ENCODE results near the gene PHF2.

Gene PHF2

DNA sequence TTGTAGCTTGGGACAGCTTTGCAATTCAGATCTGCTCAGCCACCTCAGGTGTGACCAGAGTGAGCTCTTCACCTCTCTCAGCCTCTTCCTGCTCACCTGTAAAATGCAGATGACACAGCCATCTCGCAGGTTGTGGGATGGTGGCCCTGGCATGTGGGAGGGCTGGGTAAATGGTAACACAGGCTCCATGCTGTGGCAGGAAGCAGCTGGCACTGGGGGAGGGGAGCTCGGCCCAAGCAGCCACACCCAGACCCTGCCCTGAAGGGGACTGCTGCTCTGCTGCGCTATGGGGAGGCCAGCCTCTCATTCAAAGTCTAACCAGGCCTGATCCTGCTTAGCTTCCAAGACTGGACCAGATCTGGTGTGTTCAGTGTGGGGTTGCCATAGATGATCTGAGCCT is 24.1 kb downstream of the PHF2 start:
- DNase-seq (ENCODE audit: low read depth), result no peak
- TF ChIP-seq, protein P1, sequence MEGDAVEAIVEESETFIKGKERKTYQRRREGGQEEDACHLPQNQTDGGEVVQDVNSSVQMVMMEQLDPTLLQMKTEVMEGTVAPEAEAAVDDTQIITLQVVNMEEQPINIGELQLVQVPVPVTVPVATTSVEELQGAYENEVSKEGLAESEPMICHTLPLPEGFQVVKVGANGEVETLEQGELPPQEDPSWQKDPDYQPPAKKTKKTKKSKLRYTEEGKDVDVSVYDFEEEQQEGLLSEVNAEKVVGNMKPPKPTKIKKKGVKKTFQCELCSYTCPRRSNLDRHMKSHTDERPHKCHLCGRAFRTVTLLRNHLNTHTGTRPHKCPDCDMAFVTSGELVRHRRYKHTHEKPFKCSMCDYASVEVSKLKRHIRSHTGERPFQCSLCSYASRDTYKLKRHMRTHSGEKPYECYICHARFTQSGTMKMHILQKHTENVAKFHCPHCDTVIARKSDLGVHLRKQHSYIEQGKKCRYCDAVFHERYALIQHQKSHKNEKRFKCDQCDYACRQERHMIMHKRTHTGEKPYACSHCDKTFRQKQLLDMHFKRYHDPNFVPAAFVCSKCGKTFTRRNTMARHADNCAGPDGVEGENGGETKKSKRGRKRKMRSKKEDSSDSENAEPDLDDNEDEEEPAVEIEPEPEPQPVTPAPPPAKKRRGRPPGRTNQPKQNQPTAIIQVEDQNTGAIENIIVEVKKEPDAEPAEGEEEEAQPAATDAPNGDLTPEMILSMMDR (IDR thresholded peaks at IDR 0.05; ENCODE audit: low read depth, low read length, missing control alignments), result no peak
- H3K4me3 ChIP-seq (ENCODE audit: low read depth, low read length), result no peak overlapping the region

DNA sequence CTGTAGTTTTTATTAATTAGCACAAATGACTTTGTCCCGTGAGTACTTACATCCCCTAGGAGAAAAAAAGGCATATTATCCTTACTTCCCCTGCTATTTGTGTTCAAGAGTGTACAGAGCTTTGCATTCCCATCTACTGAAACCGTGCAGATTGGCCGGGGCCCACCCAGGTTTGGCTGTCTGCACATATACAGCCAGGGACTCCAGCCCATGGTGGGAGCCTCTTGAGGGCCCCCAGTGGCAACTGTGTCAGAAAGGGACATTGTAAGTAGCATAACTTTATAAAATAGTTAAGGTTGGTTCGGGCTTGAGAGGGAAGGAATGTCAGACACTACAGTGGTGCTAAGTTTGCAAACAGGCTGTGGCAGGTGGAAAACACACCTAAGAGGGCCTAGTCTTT is 24.7 kb downstream of the PHF2 start:
- TF ChIP-seq, protein P1 (IDR thresholded peaks at IDR 0.05; ENCODE audit: low read depth, low read length, missing control alignments), result no peak
- no peak for DNase-seq (ENCODE audit: low read depth)
- H3K4me3 ChIP-seq (ENCODE audit: low read depth, low read length), result no peak overlapping the region

DNA sequence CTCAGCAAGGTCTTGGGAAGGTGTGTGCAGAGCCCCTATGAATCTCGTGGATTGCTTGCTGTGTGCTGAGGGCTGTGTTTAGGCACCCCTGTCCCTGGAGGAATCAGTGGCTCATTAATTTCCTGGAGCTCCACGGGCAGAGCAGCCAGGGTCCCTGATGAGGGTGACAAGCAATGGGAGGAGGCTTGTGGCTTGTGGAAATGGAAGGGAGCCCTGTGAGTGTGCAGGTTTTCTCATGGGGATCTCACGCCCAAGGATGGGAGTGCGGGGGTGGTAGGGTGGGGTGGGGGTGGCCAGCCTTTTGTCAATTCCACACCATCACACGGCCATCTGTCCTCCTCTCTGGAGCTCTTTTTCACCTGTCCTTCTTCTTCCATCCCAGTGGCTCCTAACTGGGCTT is 25.3 kb downstream of the PHF2 start:
- DNase-seq (ENCODE audit: low read depth), result no peak
- no peak overlapping the region for H3K4me3 ChIP-seq (ENCODE audit: low read depth, low read length)
- TF ChIP-seq, protein P1 (IDR thresholded peaks at IDR 0.05; ENCODE audit: low read depth, low read length, missing control alignments), result no peak

DNA sequence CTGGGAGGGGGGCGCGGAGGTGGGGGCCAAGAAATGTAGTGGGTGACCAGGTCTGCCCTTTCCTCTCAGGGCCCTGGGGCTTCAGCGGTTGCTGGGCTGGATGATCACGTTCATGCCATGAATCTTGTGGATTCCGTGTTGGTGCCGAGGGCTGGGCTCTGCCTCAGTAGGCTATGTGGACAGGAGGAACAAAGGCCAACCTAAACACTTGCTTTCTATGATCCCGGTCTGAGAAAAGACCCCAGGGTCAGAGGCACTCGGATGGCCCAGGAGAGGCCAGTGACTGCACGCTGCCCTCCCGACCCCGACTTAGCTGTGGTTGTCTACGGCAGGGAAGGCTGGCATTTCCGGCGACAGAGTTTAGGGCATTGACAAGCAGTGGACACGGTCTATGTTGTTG is 26.6 kb downstream of the PHF2 start:
- DNase-seq (ENCODE audit: low read depth), result no peak

DNA sequence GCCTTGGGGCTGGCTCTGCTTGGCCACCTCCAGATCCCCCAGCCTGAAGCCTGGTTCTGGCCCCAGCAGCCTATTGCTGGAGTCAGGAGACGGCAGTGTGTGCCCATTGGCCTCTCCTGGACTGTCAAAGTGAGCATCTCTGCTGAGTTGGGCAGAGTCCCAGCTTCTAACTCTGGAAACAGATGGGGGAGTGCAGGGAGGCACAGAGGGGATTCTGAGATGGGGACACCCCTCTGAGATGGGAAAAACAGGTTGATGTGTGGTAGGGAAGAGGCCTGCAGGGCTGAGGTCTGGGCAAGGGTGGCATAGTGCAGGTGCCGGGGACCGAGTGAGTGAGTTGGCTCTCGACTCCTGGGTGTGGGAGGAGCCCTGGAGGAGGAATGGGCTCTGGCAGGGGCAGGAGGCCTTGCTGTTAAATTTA is 27.5 kb downstream of the PHF2 start:
- no peak overlapping the region for H3K4me3 ChIP-seq (ENCODE audit: low read depth, low read length)
- TF ChIP-seq, protein P1 (IDR thresholded peaks at IDR 0.05; ENCODE audit: low read depth, low read length, missing control alignments), result no peak
- DNase-seq (ENCODE audit: low read depth), result no peak

More for the DNA sequence above, 26.6 kb downstream of the PHF2 start:
- H3K4me3 ChIP-seq (ENCODE audit: low read depth, low read length), result no peak overlapping the region
- TF ChIP-seq, protein P1 (IDR thresholded peaks at IDR 0.05; ENCODE audit: low read depth, low read length, missing control alignments), result no peak

DNA sequence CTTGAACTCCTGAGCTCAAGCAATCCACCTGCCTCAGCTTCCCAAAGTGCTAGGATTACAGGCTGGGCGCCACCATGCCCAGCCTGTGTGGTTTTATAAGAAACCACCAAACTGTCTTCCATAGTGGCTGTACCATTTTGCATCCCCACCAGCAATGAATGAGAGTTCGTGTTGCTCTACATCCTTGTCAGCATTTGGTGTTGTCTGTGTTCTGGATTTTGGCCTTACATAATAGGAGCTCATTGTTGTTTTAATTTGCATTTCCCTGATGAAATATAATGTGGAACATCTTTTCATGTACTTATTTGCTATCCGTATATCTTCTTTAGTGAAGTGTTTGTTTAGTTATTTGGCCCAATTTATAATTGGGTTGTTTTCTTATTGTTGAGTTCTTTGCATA is 29.8 kb downstream of the PHF2 start:
- TF ChIP-seq, protein P1 (IDR thresholded peaks at IDR 0.05; ENCODE audit: low read depth, low read length, missing control alignments), result no peak
- H3K4me3 ChIP-seq (ENCODE audit: low read depth, low read length), result no peak overlapping the region
- no peak for DNase-seq (ENCODE audit: low read depth)

DNA sequence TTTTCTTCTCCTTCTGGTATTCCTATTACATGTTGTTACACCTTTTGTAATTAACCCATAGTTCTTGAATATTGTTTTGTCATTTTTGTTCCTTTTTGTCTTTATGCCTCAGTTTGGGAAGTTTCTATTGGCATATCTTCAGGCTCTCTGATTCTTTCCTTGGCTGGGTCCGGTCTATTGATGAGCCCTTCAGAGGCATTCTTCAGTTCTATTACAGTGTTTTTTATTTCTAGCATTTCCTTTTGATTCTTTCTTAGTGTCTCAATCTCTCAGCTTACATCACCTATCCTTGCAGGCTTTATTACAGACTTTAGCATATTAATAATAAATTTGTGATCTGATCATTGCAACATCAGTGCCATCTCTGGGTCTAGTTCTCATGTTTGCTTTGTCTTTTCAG is 33.8 kb downstream of the PHF2 start:
- DNase-seq (ENCODE audit: low read depth), result no peak
- TF ChIP-seq, protein P1 (IDR thresholded peaks at IDR 0.05; ENCODE audit: low read depth, low read length, missing control alignments), result no peak
- H3K4me3 ChIP-seq (ENCODE audit: low read depth, low read length), result no peak overlapping the region

Measured in GM12864 (cell line).